ENCODE results near the gene TADA2A.

Gene TADA2A

GRCh38 chr17:37475731-37476420 is 69.2 kb downstream of the TADA2A start:
- H3K4me3 ChIP-seq (replicated peaks; ENCODE audit: low read depth, low read length) = no peak overlapping the region
- peaks cover 11% of the 10 kb centered on the region for H3K36me3 ChIP-seq (ENCODE audit: control insufficient read depth, insufficient read depth, low read length)
- no peak for DNase-seq (ENCODE audit: extremely low read depth, insufficient read length)
- H3K27me3 ChIP-seq (replicated peaks; ENCODE audit: control insufficient read depth, insufficient read depth, low read length) = no peaks in the 10 kb centered on the region
- TF ChIP-seq, protein P1, sequence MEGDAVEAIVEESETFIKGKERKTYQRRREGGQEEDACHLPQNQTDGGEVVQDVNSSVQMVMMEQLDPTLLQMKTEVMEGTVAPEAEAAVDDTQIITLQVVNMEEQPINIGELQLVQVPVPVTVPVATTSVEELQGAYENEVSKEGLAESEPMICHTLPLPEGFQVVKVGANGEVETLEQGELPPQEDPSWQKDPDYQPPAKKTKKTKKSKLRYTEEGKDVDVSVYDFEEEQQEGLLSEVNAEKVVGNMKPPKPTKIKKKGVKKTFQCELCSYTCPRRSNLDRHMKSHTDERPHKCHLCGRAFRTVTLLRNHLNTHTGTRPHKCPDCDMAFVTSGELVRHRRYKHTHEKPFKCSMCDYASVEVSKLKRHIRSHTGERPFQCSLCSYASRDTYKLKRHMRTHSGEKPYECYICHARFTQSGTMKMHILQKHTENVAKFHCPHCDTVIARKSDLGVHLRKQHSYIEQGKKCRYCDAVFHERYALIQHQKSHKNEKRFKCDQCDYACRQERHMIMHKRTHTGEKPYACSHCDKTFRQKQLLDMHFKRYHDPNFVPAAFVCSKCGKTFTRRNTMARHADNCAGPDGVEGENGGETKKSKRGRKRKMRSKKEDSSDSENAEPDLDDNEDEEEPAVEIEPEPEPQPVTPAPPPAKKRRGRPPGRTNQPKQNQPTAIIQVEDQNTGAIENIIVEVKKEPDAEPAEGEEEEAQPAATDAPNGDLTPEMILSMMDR (IDR thresholded peaks at IDR 0.05; ENCODE audit: insufficient read depth, low read length, poor library complexity, severe bottlenecking) = no peak

DNA sequence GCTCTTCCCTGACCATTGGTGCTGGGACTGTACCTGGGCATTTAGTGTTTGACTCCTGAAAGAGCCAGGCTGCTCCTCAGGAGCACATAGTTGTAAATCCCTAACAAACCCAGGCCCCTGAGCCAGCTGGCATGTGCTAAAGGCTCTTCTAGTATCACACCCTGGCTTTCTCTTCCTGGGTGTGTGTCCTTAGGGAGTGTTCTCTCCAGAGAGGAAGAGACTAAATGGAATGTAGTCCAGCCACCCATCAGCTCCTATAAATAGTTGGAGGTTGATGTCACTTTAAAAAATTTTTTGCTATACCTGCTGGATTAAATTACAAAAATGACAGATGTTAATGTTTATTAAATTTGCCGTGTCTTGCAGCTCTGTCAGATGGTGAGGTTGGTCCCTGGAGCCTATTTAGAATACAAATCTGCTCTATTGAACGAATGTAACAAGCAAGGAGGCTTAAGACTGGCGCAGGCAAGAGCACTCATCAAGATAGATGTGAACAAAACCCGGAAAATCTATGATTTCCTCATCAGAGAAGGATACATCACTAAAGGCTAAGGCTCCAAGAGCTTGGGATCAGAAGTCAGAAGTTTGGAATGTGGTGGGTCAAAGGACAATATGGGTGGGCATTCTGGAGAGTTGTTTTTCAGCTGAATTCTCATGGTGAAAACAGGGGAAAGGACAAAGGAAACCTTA is 69.9 kb downstream of the TADA2A start:
- Histone ChIP-seq H3K27me3 (replicated peaks; ENCODE audit: control insufficient read depth, insufficient read depth, low read length) (no peaks in the 10 kb centered on the region), H3K36me3 (ENCODE audit: control insufficient read depth, insufficient read depth, low read length) (peaks cover 11% of the 10 kb centered on the region)
- DNase-seq (ENCODE audit: extremely low read depth, insufficient read length) = no peak

DNA sequence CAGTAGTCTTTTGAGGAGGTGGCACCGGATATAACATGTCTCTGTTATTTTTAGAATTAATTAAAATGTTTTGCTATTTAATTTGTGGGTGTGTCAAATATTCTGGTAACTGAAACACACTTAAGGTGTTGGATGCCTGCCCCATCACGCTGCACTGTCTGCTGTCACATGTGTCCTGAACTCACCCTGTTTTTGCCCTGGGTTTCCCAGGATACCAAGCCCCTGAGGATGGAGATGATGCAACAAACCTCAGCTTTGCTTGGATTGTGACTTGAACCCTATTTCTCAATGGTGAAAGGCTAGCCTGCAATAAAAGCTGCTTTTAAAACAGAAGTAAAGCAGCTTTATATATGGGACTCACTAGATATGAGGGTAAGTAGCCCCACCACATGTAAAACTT is 71.5 kb downstream of the TADA2A start:
- no peak for DNase-seq (ENCODE audit: extremely low read depth, insufficient read length)
- H3K36me3 ChIP-seq (ENCODE audit: control insufficient read depth, insufficient read depth, low read length) = peaks cover 11% of the 10 kb centered on the region
- TF ChIP-seq, protein P1 (IDR thresholded peaks at IDR 0.05; ENCODE audit: insufficient read depth, low read length, poor library complexity, severe bottlenecking) = no peak

More for the DNA sequence above, 69.9 kb downstream of the TADA2A start:
- no peak overlapping the region for H3K4me3 ChIP-seq (replicated peaks; ENCODE audit: low read depth, low read length)
- TF ChIP-seq, protein P1 (IDR thresholded peaks at IDR 0.05; ENCODE audit: insufficient read depth, low read length, poor library complexity, severe bottlenecking) = no peak

GRCh38 chr17:37479025-37479424 is 72.3 kb downstream of the TADA2A start:
- Histone ChIP-seq H3K27me3 (replicated peaks; ENCODE audit: control insufficient read depth, insufficient read depth, low read length) (no peaks in the 10 kb centered on the region), H3K36me3 (ENCODE audit: control insufficient read depth, insufficient read depth, low read length) (peaks cover 10% of the 10 kb centered on the region), H3K4me3 (replicated peaks; ENCODE audit: low read depth, low read length) (no peak overlapping the region)
- TF ChIP-seq, protein P1 (IDR thresholded peaks at IDR 0.05; ENCODE audit: insufficient read depth, low read length, poor library complexity, severe bottlenecking) = no peak
- no peak for DNase-seq (ENCODE audit: extremely low read depth, insufficient read length)

More for the DNA sequence above, 71.5 kb downstream of the TADA2A start:
- Histone ChIP-seq H3K4me3 (replicated peaks; ENCODE audit: low read depth, low read length) (no peak overlapping the region), H3K27me3 (replicated peaks; ENCODE audit: control insufficient read depth, insufficient read depth, low read length) (no peaks in the 10 kb centered on the region)

DNA sequence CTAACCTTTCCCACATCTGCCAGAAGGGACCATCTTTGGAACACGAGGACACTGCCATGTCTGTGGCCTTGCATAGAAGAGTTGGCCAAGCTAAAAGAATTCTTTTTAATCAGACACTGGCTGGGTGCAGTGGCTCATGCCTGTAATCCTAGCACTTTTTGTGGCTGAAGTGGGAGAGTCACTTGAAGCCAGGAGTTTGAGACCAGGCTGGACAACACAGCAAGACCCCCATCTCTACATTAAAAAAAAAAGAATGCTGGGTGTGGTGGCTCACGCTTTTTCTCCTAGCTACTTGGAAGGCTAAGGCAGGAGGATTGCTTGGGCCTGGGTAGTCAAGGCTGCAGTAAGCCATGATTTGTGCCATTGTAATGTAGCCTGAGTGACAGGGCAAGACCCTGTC is 73.7 kb downstream of the TADA2A start:
- Histone ChIP-seq H3K27me3 (replicated peaks; ENCODE audit: control insufficient read depth, insufficient read depth, low read length) (no peaks in the 10 kb centered on the region), H3K4me3 (replicated peaks; ENCODE audit: low read depth, low read length) (no peak overlapping the region), H3K36me3 (ENCODE audit: control insufficient read depth, insufficient read depth, low read length) (peaks cover 10% of the 10 kb centered on the region)
- TF ChIP-seq, protein P1 (IDR thresholded peaks at IDR 0.05; ENCODE audit: insufficient read depth, low read length, poor library complexity, severe bottlenecking) = no peak
- DNase-seq (ENCODE audit: extremely low read depth, insufficient read length) = no peak

Data from GM06990 (cell line).